ENCODE measurements around the gene STT3A.

STT3A gene

GRCh38 chr11:125588505-125588904, 4.1 kb upstream of the STT3A start:
- DNase-seq (ENCODE audit: low read depth, low spot score): no peak

- DNase-seq (ENCODE audit: low read depth, low spot score): no peak
Measured at GRCh38 chr11:125591649-125592304, 875 bp upstream of the STT3A start.

- no peak for DNase-seq (ENCODE audit: low read depth, low spot score)
Measured at GRCh38 chr11:125593114-125593820, 615 bp downstream of the STT3A start.

GRCh38 chr11:125594958-125595357, 2.3 kb downstream of the STT3A start:
- DNase-seq (ENCODE audit: low read depth, low spot score): no peak

GRCh38 chr11:125600663-125601062, 8.0 kb downstream of the STT3A start:
- no peak for DNase-seq (ENCODE audit: low read depth, low spot score)

DNA sequence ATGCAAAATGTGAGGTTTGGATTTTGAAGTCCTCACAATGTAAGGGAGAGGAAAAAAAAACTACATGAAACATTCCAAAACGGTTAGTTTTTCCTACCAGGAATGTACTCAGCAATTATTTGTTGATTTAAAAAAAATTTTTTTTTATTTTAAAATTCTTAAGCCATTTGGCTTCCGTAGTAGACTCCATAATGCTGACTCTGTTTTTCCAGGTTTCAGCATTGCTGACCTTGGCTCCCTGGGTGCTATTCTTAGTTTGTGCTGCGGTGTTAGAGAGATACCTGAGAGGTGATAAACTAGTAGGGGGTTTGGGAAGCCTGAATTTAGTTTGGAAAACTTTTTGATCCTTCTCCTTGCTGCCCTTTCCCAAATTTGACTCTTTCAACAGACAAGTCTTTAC, 10.6 kb downstream of the STT3A start:
- no peak for DNase-seq (ENCODE audit: low read depth, low spot score)

GRCh38 chr11:125605417-125605816, 12.8 kb downstream of the STT3A start:
- no peak for DNase-seq (ENCODE audit: low read depth, low spot score)

GRCh38 chr11:125609545-125609944, 16.9 kb downstream of the STT3A start:
- no peak for DNase-seq (ENCODE audit: low read depth, low spot score)

DNA sequence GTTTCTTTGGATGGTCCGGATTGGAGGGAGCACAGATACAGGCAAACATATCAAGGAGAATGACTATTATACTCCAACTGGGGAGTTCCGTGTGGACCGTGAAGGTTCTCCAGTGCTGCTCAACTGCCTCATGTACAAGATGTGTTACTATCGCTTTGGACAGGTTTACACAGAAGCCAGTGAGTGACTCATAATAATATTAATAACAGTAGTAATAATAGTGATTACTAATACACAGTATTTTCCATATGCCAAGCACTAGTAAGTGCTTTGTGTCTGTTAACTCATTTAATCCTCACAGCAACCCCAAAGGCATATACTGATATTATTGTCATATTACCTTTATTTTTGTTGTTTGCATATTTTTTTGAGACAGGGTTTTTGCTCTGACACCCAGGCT, 25.7 kb downstream of the STT3A start:
- no peak for DNase-seq (ENCODE audit: low read depth, low spot score)

DNA sequence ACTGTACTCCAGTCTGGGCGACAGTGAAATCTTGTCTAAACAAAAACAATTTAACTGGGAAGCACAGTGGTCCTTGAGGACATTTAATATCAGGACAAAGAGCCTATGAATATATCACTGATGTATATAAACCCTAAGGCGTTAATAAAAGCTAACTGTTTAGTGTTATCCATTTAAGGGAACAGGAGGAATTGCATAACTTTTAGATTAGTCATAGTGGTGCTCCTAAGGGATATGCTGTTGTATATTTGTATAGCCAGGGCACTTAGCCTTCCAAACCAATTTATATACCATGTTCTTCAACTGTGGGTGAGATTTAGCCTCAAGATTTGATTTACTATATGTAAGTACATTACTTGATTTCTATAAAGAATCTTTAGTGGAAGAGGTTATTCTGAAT, 29.3 kb downstream of the STT3A start:
- DNase-seq (ENCODE audit: low read depth, low spot score): no peak

DNA sequence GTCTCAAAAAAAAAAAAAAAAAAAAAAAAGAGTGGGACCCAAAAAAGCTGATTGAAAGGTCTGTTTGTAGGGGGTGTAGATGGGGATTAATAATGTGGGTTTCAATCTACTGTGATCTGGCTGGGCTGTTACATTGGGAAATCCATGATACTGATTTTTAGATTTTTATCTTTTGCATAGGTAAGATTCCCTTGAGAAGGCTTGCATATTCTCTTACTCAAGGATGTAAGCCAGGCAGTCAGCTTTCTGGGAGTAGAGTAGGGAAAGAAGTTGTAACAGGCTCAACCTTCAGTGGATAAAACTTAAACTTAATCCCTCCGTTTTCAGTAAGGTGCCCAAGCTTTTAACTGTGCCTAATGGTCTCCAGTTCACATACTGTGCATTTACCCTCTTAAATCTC, 30.4 kb downstream of the STT3A start:
- no peak for DNase-seq (ENCODE audit: low read depth, low spot score)

- no peak for DNase-seq (ENCODE audit: low read depth, low spot score)
Measured at GRCh38 chr11:125624756-125625213, 32.1 kb downstream of the STT3A start, which contains the start of gene CHEK1. TSS of gene CHEK1 (plus strand) at chr11:125625163. CDS start at chr11:125626769, 1,606 bp downstream.

DNA sequence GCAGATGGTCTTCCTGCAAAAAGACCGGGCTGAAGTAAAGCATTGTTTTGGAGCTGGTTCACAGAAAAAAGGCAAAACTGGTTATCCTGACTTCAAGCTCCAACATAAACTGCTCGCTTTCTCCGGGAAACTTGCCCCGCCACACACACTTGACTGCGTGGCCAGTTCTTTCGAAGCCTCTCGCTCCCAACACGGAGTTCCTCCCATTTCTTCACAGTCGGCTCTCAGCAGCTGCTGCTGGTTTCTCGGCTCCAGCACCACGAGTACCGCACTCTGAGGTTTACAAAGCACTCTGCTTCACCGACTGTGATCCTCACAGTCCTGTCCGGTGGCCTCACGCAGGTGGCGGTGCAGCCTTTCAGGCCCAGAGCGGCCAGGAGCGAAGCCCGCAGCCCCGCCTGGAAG, 32.6 kb downstream of the STT3A start:
- DNase-seq (ENCODE audit: low read depth, low spot score): no peak

GRCh38 chr11:125625630-125626287, 33.1 kb downstream of the STT3A start:
- DNase-seq (ENCODE audit: low read depth, low spot score): peak; percentile 82

DNA sequence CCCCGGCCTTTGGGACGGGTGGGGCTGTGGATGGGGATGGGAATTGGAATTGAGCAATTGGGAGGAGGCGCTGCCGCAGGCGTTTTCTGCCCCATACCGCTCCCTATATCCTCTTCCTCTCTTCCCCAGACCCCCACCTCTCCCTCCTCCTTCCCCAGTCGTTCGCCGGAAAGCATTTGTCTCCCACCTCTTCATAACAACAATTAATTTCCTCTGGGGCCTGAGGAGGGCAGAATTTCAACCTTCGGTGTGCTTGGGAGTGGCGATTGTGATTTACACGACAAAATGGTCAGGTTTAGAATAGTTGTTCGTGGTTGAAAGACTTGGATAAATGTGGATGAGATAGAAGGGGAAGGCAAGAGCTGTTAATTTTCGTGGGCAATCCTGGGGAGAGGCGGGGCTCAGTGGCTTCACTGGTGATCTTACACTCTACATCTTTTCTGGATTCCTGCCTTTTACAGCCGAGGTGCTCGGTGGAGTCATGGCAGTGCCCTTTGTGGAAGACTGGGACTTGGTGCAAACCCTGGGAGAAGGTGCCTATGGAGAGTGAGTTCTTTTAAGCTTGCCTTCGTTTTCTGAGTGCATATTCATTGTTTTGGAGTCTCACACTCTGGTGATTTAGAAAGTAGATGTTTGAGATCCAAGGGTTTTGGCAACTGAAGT, 33.8 kb downstream of the STT3A start:
- peak; percentile 54 for DNase-seq (ENCODE audit: low read depth, low spot score)

DNA sequence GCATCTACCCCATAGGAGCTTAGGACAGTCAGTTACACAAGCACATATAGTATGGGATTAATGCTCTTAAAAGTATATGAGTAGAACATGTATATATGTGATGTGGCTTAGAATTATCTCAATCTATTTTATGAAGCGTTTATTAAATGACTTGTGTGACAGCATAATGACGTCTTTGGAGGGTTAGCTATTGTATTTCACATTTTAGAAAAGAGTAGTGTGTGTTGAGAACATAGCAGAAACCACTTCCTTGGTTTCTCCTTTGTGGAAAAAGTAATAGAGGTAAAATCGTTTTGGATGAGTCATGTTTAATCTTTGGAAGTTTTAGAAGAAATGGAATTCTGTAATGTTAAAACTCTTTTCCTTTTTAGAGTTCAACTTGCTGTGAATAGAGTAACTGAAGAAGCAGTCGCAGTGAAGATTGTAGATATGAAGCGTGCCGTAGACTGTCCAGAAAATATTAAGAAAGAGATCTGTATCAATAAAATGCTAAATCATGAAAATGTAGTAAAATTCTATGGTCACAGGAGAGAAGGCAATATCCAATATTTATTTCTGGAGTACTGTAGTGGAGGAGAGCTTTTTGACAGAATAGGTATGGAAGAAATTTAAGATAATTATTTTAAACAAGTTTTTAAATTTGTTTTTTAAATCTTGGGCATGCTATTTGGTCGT, 34.7 kb downstream of the STT3A start:
- no peak for DNase-seq (ENCODE audit: low read depth, low spot score)

DNA sequence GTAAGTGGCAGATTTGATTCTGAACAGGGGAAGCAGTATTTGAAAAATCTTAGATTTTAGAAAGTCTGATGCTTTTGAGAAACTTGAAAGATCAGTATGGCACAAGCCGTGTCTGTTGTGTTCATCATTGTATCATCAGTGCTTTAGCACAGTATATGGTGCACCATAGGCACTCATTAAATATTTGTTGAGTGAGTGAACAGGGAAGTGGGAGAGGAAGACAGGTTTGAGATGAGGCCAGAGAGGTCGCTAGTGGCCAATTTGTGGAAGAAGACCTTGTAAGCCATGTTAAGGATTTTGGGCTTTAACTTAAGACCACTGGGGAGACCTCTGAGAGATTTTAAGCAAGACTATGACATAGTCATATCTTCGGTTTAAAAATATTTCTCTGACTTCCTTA, 45.2 kb downstream of the STT3A start:
- no peak for DNase-seq (ENCODE audit: low read depth, low spot score)

DNA sequence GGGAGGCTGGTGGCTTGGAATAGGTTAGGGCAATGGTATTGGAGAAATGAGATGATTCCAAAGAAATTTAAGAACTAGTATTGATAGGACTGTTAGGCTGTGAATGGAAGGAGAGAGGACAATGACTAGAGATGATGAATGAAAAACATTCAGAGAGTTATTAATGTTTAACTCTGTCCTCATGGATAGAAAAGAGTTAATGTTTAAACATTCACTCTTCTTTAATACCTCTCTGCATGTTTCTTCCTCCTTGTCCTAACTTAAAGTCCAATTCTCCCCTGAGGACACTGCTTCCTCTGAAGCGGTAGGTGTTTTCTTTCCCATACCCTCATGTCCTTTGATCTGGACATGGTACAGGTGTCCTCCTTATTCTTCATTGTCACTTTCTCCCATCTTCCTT, 45.7 kb downstream of the STT3A start:
- DNase-seq (ENCODE audit: low read depth, low spot score): no peak

GRCh38 chr11:125645871-125646270, 53.2 kb downstream of the STT3A start:
- DNase-seq (ENCODE audit: low read depth, low spot score): no peak

DNA sequence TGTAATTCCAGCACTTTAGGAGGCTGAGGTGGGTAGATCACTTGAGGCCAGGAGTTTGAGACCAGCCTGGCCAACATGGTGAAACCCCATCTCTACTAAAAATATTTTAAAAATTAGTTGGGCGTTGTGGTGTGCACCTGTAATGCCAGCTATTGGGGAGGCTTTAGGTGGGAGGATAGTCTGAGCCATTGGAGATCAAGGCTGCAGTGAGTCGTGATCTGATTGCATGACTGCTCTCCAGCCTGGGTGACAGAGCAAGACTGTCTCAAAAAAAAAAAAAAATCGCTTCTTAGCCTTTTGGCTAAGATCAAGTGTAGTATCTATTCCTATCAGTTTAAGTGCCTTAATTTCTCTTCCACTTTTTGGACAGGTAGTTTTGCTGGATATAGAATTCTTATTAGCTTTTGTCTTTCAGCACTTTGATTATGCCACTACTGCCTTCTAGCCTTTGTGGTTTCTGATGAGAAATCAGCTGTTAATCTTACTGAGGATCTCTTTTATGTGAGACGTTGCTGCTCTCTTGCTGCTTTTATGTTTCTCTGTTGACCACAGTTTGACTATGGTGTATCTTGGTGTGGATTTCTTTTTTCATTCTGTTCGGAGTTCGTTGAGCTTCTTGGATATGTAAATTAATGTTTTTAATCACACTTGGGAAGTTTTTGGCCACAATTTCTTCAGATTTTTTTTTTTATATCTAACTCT, 57.0 kb downstream of the STT3A start:
- DNase-seq (ENCODE audit: low read depth, low spot score): no peak

DNA sequence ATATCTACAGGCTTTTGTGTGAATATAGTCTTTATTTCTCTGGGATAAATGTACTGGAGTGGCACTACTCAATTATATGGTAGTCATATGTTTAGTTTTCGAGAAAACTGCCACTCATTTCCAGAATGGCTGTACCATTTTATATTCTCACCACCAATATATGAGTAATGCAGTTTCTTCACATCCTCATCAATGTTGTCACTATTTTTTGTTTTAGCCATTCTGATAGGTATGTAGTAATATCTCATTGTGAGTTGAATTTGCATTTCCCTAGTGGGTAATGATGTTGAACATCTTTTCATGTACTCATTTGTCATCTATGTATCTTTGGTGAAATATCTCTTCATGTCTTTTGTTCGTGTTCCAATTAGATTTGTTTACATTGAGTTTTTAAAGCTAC, 70.0 kb downstream of the STT3A start:
- DNase-seq (ENCODE audit: low read depth, low spot score): no peak

Measured in smooth muscle cell of the brain vasculature (primary cell).